Tracheal epithelial cell (primary cell): ENCODE measurements around the gene PLPP3. TPM values are rescaled to one million over a fixed set of nuclear protein-coding genes. Genes with fewer than 3 reads are reported as not detected.

Experiments
- total RNA-seq: library from RNA; depleted of rRNA; stranded (reverse); fragments of >200 nt; gene quantifications from 2 replicates; pipeline ENCODE4 v1.2.1, GENCODE V29; 2014

PLPP3 gene
- total RNA-seq = 2.3 and 4.8 TPM in 2 replicates

DNA sequence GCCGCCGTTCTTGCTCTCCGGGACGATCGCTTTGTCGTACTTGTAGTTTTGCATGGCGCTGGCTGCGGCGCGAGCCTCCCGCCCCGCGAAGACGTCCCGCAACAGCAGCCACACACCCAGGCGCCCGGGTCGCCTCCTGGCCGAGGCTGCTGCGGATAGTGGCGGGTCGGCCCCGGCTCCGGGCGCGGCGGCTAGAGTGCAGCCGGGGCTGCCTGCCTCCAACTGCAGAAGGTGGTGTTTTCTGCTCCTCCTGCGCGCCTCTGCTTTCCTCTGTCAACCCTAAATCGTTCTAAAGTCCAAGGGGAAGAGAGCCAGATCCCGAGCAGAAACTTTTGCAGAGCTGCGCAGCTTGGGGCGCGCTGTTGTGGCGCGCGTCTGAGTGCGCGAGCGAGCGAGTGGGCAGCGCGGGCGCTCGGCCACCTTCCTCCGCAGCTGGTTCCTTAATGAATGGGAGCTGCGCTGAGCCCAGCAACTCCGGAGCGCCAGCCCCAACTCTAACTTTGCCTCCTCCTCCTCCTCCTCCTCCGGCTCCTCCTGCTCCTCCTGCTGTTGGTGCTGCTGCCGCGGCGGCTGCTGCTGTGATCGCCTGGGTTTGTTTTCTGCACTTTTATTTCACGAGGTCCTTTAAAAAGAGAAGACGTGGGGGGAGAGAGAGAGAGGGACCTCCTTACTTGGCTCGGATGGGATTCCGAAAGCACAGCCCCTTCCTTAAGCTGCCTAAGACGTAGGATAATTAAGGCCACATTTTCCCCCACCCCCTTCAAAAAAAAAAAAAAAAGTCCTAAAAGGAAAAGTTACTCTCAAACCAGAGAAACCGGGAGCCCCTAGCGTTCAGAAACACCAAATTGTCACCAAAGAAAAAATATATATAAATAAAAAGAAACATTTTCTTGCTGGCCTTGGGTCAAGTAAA, at the start of gene PLPP3:
Gene PLPP3 (minus strand): TSS at position 601 of the 913 bp plus-strand sequence. CDS start 547 bp downstream, at position 54.

Other genes starting within 250 kb of the PLPP3 start
- gene PRKAA2, start 65.8 kb upstream of the PLPP3 start, total RNA-seq = 3.4 and 5.8 TPM in 2 replicates
- 0.24 TPM in 1 of 2 replicates, not detected in the other for gene FYB2, start 239.8 kb upstream of the PLPP3 start, total RNA-seq